Neuronal stem cell (in vitro differentiated cells): ENCODE data around the gene XPOT.
A peak's percentile ranks its signal among the peaks of the same experiment; 100 is the strongest.

Experiments
- DNase-seq: peaks from one replicate; pipeline ENCODE4 v3.0.0-alpha.2; 2013; ENCODE audit warnings: low spot score
- H2AFZ ChIP-seq: one replicate; pipeline ENCODE4 v1.6.1; 2013; ENCODE audit warnings: mild to moderate bottlenecking, low read length, inconsistent platforms
- H2AK5ac ChIP-seq: 2 replicates; pipeline ENCODE4 v1.6.1; 2013; ENCODE audit warnings: low read depth, mild to moderate bottlenecking, inconsistent platforms, low read length, moderate library complexity, mixed read lengths
- H2BK120ac ChIP-seq: 2 replicates; pipeline ENCODE4 v1.6.1; 2013; ENCODE audit warnings: low read depth, mild to moderate bottlenecking, inconsistent platforms, low read length, moderate library complexity, mixed read lengths
- H2BK12ac ChIP-seq: one replicate; pipeline ENCODE4 v1.6.1; 2013; ENCODE audit warnings: low read length, inconsistent platforms
- H2BK15ac ChIP-seq: 2 replicates; pipeline ENCODE4 v1.6.1; 2013; ENCODE audit warnings: mild to moderate bottlenecking, low read length, inconsistent platforms, mixed read lengths
- H2BK5ac ChIP-seq: one replicate; pipeline ENCODE4 v1.6.1; 2013; ENCODE audit warnings: inconsistent platforms, mild to moderate bottlenecking, low read length, moderate library complexity
- H3K14ac ChIP-seq: one replicate; pipeline ENCODE4 v1.6.1; 2013; ENCODE audit warnings: low read length, inconsistent platforms
- H3K18ac ChIP-seq: 2 replicates; pipeline ENCODE4 v1.6.1; 2013; ENCODE audit warnings: low read length, inconsistent platforms
- H3K23ac ChIP-seq: 2 replicates; pipeline ENCODE4 v1.6.1; 2013; ENCODE audit warnings: low read depth, mild to moderate bottlenecking, mixed read lengths, low read length, inconsistent platforms; ENCODE audit not compliant: poor library complexity
- H3K27ac ChIP-seq: replicated peaks from 3 replicates; pipeline ENCODE4 v1.5.1; 2013; ENCODE audit warnings: low read length, inconsistent platforms
- H3K27me3 ChIP-seq, 3 experiments: 2 replicates each; pipeline ENCODE4 v1.6.1; 2013; ENCODE audit warnings: low read length in 3 of 3, mild to moderate bottlenecking in 2 of 3, inconsistent platforms in 1 of 3, low read depth in 1 of 3, mixed read lengths in 1 of 3, moderate library complexity in 1 of 3; ENCODE audit not compliant: control insufficient read depth in 3 of 3, insufficient read depth in 3 of 3
- H3K36me3 ChIP-seq, 2 donors: replicated peaks in 1 of 2; 2 replicates each; pipeline ENCODE4 v1.6.1; 2013; ENCODE audit warnings: low read length in 2 of 2; ENCODE audit not compliant: control insufficient read depth in 2 of 2, insufficient read depth in 2 of 2
- H3K4ac ChIP-seq: 2 replicates; pipeline ENCODE4 v1.6.1; 2013; ENCODE audit warnings: inconsistent platforms, mild to moderate bottlenecking, low read length, moderate library complexity
- H3K4me1 ChIP-seq, 2 donors: 1 replicate in 1 of 2; 2 replicates in 1 of 2; pipeline ENCODE4 v1.6.1; 2013; ENCODE audit warnings: low read length in 2 of 2, low read depth in 1 of 2; ENCODE audit not compliant: control insufficient read depth in 2 of 2, insufficient read depth in 1 of 2
- H3K4me2 ChIP-seq: one replicate; pipeline ENCODE4 v1.6.1; 2013; ENCODE audit warnings: mild to moderate bottlenecking, low read length, inconsistent platforms; ENCODE audit not compliant: insufficient read depth, poor library complexity, severe bottlenecking
- H3K4me3 ChIP-seq, 2 donors: 2 replicates each; pipeline ENCODE4 v1.5.1; 2013; ENCODE audit warnings: low read length in 2 of 2, mild to moderate bottlenecking in 2 of 2, inconsistent platforms in 1 of 2, moderate library complexity in 1 of 2
- H3K79me1 ChIP-seq: one replicate; pipeline ENCODE4 v1.6.1; 2013; ENCODE audit warnings: low read depth, mild to moderate bottlenecking, inconsistent platforms, low read length, moderate library complexity
- H3K9ac ChIP-seq: one replicate; pipeline ENCODE4 v1.6.1; 2013; ENCODE audit warnings: mild to moderate bottlenecking, low read depth, low read length, inconsistent platforms; ENCODE audit not compliant: poor library complexity
- H3K9me3 ChIP-seq, 2 donors: replicated peaks in 1 of 2; 2 replicates each; pipeline versions ENCODE3 to v1.6.1; 2013; ENCODE audit warnings: low read length in 2 of 2, mild to moderate bottlenecking in 2 of 2, inconsistent platforms in 1 of 2, low read depth in 1 of 2, mixed read lengths in 1 of 2, moderate library complexity in 1 of 2; ENCODE audit not compliant: control insufficient read depth in 2 of 2, insufficient read depth in 1 of 2
- H4K8ac ChIP-seq: one replicate; pipeline ENCODE4 v1.6.1; 2013; ENCODE audit warnings: low read depth, mild to moderate bottlenecking, inconsistent platforms, low read length, moderate library complexity
- H4K91ac ChIP-seq: one replicate; pipeline ENCODE4 v1.6.1; 2013; ENCODE audit warnings: low read length, low read depth, mild to moderate bottlenecking, inconsistent platforms; ENCODE audit not compliant: poor library complexity
- WGBS, 2 donors: extraction: QIAGEN DNeasy Blood & Tissue Kit; methylation state at CpG; one replicate each; pipeline ENCODE4 v1.1.7; 2013; ENCODE audit warnings: missing lambda C conversion rate in 2 of 2, mixed read lengths in 1 of 2; ENCODE audit not compliant: insufficient read length in 2 of 2, insufficient replicate concordance in 1 of 2; ENCODE audit errors: extremely low coverage in 2 of 2; 5-methylcytosine and 5-hydroxymethylcytosine counted together

XPOT gene

DNA sequence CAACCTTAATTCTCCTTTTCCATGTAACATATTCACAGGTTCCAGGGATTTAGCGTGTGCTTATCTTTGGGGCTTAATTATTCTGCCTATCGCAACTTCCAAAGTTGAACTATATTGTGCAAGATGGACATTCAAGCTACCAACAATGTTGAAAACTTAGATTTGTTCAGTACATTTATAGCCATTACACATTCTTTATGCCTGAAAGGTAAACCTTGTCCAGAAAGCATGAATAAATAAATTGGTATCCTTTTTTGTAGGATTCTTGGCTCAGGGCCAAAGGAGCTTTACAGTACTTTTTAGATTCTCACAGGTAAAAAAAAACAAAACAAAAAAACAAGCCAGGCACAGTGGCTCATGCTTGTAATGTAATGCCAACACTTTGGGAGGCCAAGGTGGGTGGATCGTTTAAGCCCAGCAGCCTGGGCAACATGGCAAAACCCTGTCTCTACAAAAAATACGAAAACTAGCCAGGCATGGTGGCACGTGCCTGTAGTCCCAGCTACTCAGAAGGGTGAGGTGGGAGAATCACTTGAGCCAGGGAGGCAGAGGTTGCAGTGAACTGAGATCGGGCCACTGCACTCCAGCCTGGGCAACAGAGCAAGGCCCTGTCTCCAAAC, 16.9 kb upstream of the XPOT start:
- Histone ChIP-seq H3K4ac (no peak overlapping the region), H3K9ac (no peak overlapping the region), H3K18ac (no peak overlapping the region), H2AFZ (no peak overlapping the region), H3K4me1 (no peaks in the 10 kb centered on the region), H3K4me2 (no peak overlapping the region), H2BK15ac (no peak overlapping the region), H2BK120ac (no peak overlapping the region), H3K4me3 (no peak overlapping the region), H3K14ac (no peak overlapping the region), H3K27me3 (peaks cover 0 to 2% (median 0%) of the 10 kb centered on the region in 3 experiments), H3K9me3 (no peaks in the 10 kb centered on the region), H3K23ac (no peak overlapping the region), H3K79me1 (no peaks in the 10 kb centered on the region), H4K8ac (no peak overlapping the region), H2BK12ac (no peak overlapping the region), H4K91ac (no peak overlapping the region), H3K27ac (no peak overlapping the region), H2BK5ac (no peak overlapping the region), H3K36me3 (no peaks in the 10 kb centered on the region), H2AK5ac (no peak overlapping the region)
- WGBS, 2 donors: no CpG with 5 or more reads among the region's 6 CpGs
- DNase-seq: no peak

- Histone ChIP-seq H3K9me3 (no peaks in the 10 kb centered on the region), H4K91ac (no peak overlapping the region), H2AK5ac (no peak overlapping the region), H3K23ac (no peak overlapping the region), H3K27ac (no peak overlapping the region), H2BK120ac (no peak overlapping the region), H3K27me3 (peaks cover 0 to 2% (median 0%) of the 10 kb centered on the region in 3 experiments), H3K79me1 (no peaks in the 10 kb centered on the region), H3K9ac (no peak overlapping the region), H2BK15ac (no peak overlapping the region), H2BK5ac (no peak overlapping the region), H3K4me2 (no peak overlapping the region), H3K14ac (no peak overlapping the region), H3K4me1 (no peaks in the 10 kb centered on the region), H2AFZ (peak overlapping the region; percentile 63), H3K4ac (no peak overlapping the region), H3K18ac (no peak overlapping the region), H3K4me3 (no peak overlapping the region), H4K8ac (no peak overlapping the region), H2BK12ac (peak overlapping the region; percentile 58), H3K36me3 (no peaks in the 10 kb centered on the region)
- no peak for DNase-seq
- WGBS, 2 donors: no CpG with 5 or more reads among the region's 18 CpGs
Measured at GRCh38 chr12:64389154-64389553, 15.0 kb upstream of the XPOT start.

DNA sequence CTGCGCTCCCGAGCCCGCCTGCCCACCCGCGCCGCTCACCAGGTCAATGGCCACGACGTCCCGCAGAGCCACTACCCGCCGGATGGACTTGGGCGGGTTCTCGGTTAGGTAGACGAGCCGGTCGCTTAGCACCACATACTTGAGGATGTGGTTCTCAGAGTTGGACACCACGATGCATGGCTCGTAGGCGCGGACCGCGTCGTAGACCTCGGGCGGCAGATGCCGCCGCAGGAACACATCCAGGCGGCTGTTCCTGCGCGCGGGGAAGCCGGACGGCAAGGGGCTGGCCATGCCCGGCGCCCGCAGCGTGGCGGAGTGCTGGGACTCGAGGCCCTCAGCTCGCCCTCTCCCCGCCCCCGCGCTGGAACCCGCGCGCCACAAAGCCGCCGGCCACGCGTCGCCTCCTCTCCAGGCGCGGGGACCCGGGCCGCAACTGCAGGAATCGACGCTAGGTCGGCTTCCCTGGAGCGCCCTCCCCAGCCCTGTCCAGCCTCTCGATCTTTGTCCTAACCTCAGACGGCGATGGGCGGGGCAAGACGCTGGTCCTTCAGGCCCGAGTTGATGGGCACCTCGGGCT, 13.8 kb upstream of the XPOT start, which contains the start of gene C12orf56:
Gene C12orf56 (minus strand): TSS at position 484 of the 577 bp plus-strand sequence. CDS start 193 bp downstream, at position 291.
- Histone ChIP-seq H3K79me1 (no peaks in the 10 kb centered on the region), H3K4me2 (no peak within 1 kb of the TSS), H3K14ac (peak within 1 kb of the TSS; percentile 38), H3K27me3 (no peaks in the 10 kb centered on the region), H4K8ac (no peak within 1 kb of the TSS), H3K36me3 (no peaks in the 10 kb centered on the region), H2AFZ (peak within 1 kb of the TSS; percentile 59), H3K9ac (peak within 1 kb of the TSS; percentile 44), H2AK5ac (no peak within 1 kb of the TSS), H3K4ac (no peak within 1 kb of the TSS), H3K4me1 (no peaks in the 10 kb centered on the region), H3K4me3 (no peak within 1 kb of the TSS), H2BK15ac (no peak within 1 kb of the TSS), H3K27ac (no peak within 1 kb of the TSS), H3K9me3 (no peaks in the 10 kb centered on the region), H2BK12ac (no peak within 1 kb of the TSS), H2BK120ac (no peak within 1 kb of the TSS), H3K18ac (peak within 1 kb of the TSS; percentile 71), H2BK5ac (peak within 1 kb of the TSS; percentile 39), H3K23ac (no peak within 1 kb of the TSS), H4K91ac (no peak within 1 kb of the TSS)
- DNase-seq: no peak
- WGBS, 2 donors: no CpG with 5 or more reads among the region's 66 CpGs

GRCh38 chr12:64392221-64392620, 12.0 kb upstream of the XPOT start:
- no peak overlapping the region for H3K23ac ChIP-seq
- no peak for DNase-seq

More at GRCh38 chr12:64392221-64392620, 12.0 kb upstream of the XPOT start:
- no CpG with 5 or more reads among the region's 3 CpGs for WGBS, 2 donors
- no peak overlapping the region for H3K27ac ChIP-seq
- H4K8ac ChIP-seq: no peak overlapping the region
- no peaks in the 10 kb centered on the region for H3K4me1 ChIP-seq
- no peak overlapping the region for H2AFZ ChIP-seq
- no peaks in the 10 kb centered on the region for H3K79me1 ChIP-seq
- no peak overlapping the region for H3K9ac ChIP-seq
- no peak overlapping the region for H3K18ac ChIP-seq
- H3K4me3 ChIP-seq: no peak overlapping the region
- H4K91ac ChIP-seq: no peak overlapping the region
- H3K4ac ChIP-seq: no peak overlapping the region
- no peak overlapping the region for H2BK15ac ChIP-seq
- H3K4me2 ChIP-seq: no peak overlapping the region
- H3K14ac ChIP-seq: no peak overlapping the region
- no peaks in the 10 kb centered on the region for H3K36me3 ChIP-seq
- no peak overlapping the region for H2AK5ac ChIP-seq
- no peak overlapping the region for H2BK12ac ChIP-seq
- H2BK5ac ChIP-seq: no peak overlapping the region
- H2BK120ac ChIP-seq: no peak overlapping the region
- H3K9me3 ChIP-seq: no peaks in the 10 kb centered on the region
- H3K27me3 ChIP-seq: no peaks in the 10 kb centered on the region
